ENCODE results near the gene STAG1.

Gene STAG1

DNA sequence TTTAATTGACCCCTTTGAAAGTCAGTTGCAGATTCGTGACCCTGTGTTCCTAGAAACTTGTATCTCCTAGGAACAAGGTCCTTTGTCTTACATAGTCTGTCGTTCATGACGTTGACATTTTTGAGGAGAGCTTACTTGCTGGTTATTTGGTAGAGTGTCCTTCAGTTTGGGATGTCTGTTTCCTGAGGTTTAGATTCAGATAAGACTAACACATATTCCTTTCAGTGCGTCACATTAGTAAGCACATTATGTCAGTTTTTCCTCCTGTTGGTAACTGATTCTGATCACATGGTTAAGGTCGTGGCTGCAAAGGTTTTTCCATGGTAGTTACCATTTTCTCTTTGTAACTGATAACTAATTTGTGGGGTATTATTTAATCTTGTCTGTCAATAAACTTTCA lies 421.3 kb downstream of the STAG1 start:
- no peak for DNase-seq (ENCODE audit: low read depth)

DNA sequence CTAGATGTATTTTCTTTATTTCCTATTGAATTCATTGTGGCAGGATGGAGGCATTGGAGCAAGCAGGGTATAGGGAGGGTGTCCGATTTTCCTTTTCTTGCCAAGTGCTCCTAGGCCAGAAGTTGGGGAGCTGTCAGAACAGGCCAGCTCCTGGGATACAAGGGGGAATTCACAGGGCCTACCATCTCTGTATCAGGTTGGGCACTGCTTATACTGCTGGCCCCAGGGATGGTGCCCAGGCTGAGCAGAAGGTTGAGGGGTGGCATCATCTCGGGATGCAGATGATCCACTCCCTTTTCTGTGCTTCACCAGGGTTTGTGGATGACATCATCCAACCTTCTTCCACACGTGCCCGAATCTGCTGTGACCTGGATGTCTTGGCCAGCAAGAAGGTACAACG lies 422.6 kb downstream of the STAG1 start:
- DNase-seq (ENCODE audit: low read depth): no peak

DNA sequence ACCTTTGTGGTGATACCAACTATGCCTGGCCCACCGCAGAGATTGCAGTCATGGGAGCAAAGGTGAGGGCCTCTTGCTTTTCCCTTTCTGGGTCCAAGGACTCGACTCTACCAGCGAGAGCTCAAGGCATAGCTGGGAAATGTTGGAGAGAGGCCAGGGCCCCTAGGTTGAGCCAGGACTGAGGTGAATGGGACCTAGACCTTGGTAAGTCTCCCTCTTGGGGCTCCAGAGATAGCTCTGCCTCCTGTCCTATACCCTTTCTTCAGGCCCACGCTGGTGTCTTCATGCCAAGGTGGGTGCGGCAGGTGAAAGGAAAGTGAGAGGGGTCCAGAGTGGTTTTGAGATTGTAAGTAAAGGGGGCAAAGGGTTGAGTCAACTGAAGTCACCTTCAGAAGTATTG lies 424.5 kb downstream of the STAG1 start:
- no peak for DNase-seq (ENCODE audit: low read depth)

- DNase-seq (ENCODE audit: low read depth): no peak
These were observed 425.9 kb downstream of the STAG1 start for GRCh38 chr3:136326316-136326715.

DNA sequence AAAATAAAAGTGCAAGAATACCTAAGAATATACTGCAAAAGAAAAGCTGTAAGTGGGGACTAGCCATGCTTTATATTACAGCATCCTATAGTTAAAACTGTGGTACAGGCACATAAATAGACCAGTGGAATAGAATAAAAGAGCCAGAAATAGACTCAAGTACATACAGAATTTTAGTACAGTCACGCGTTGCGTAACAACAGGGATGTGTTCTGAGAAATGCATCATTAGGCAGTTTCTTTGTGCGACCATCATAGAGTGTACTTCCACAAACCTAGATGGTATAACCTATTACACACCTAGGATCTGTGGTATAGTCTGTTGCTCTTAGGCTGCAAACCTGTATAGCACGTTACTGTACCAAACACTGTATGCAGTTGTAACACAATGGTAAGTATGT lies 440.2 kb downstream of the STAG1 start:
- DNase-seq (ENCODE audit: low read depth): no peak

DNA sequence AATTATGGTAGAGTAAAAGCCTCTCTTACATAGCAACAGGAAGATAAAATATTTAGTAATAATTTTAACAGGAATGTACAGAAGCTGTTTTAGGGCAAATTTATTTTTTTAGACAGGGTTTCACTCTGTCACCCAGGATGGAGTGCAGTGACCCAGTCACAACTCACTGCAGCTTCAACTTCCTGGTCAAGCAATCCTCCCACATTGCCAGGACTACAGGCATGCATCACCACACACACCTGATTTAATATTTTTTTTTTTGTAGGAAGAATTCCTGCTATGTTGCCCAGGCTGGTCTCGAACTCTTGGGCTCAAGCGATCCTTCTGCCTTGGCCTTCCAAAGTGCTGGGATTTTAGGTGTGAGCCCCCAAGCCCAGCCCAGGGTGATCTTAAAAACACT lies 440.9 kb downstream of the STAG1 start:
- no peak for DNase-seq (ENCODE audit: low read depth)

DNA sequence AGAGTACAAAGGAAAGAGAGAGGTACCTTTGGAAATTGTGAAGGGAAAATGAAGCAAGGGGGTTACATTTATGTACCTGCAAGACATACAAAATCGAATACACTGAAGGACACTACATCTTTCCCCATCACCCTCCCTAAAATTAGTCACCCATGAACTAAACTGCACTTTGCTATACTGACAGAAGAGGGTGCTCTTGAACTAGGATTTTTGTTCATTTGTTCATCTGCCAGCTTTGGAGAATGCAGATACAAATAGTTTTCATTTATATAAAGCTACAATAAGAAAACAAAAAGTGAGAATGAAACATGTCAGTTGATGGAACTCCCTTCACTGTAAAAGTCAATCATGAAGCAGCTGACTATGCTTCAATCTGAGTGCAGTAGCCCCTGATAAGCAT lies 446.3 kb downstream of the STAG1 start:
- no peak for DNase-seq (ENCODE audit: low read depth)

DNA sequence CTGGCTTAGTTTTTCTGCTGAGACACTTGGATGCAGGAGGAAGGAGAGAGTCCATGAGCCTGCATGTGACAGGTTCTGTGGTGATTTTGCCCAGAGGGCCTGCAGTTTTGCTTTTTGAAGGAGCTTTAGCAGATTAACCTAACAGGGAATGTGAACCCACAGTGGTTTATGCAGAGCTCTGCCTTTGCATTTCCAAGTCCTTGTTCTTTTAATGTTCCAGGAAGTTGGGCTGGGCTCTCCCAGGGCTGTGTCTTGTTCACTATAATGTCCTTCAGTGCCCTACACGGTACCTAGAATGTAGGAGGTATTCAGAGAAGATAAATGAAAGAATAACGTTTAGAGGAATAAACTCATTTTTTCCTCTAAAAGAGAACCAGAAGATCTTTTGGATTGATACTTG lies 451.7 kb downstream of the STAG1 start:
- no peak for DNase-seq (ENCODE audit: low read depth)

DNA sequence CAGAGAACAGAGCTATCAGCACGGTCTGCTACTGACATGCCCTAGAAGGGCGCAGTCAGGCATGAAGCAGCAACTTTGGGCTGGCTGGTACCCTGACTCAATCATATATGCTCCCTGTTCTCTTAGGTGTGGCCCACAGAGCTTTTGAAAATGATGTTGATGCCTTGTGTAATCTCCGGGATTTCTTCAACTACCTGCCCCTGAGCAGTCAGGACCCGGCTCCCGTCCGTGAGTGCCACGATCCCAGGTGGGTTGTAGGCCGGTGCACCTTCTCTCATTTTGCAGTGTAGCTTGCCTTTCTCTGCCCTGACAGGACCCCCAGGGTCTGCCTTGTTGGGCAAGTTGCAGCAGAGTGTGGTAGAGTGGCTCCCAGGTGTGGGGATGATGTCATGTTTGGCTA lies 454.4 kb downstream of the STAG1 start:
- no peak for DNase-seq (ENCODE audit: low read depth)

DNA sequence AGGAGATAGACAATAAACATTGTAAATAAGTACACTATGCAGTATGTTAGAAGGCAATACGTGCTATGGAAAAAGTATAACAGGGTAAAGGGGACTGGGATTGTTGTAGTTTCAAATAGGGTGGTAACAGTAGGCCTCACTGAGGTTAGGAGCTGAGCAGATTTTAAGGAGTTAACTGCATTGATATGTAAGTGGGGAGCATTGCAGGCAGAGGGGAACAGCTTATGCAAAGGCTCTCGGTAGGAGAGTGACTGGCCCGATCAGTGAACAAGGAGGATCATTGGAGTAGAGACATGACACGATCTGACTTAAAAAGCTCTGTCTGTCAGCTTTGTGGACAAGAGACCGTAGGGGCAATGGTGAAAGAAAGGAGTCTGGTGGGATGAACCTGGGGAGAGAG lies 455.2 kb downstream of the STAG1 start:
- DNase-seq (ENCODE audit: low read depth): no peak

DNA sequence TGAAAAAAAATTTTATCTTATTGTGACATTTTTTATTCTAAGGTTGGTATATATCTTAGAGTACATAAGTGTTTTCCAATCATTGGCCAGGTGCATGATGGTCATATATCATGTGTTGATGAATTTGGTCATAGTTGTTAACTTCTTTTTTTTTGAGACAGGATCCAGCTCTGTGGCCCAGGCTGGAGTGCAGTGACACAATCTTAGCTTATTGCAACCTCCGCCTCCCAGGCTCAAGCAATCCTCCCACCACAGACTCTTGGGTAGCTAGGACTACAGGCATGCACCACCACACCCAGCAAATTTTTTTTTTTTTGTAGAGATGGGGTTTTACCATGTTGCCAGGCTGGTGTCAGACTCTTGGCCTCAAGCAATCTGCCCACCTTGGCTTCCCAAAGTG lies 458.0 kb downstream of the STAG1 start:
- DNase-seq (ENCODE audit: low read depth): no peak

GRCh38 chr3:136293279-136293678 lies 458.9 kb downstream of the STAG1 start:
- no peak for DNase-seq (ENCODE audit: low read depth)

DNA sequence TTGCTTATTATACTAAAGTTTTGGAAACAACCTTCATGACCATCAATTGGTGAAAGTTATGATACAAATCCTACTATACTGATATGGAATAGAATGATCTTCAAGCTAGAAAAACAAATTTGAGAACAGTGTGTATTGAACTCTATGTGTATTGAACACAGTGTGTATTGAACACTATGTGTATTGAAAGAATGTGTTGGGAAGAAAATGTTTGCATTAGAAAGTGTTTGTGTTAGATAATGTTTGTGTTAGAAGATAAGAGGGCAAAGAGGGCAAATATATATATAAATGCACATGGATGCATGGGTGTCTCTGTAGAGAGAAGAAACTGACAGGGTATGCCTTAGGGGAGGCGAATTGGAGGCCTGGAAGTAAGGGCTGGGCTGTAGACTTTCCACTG lies 459.7 kb downstream of the STAG1 start:
- no peak for DNase-seq (ENCODE audit: low read depth)

- DNase-seq (ENCODE audit: low read depth): no peak
These were observed 460.9 kb downstream of the STAG1 start for GRCh38 chr3:136291302-136291701.

Measured in ELR (cell line).